H54 (cell line): Measurements from ENCODE around the gene GTPBP2.

Experiments used
- DNase-seq: peaks from one replicate; pipeline ENCODE4 v3.0.0; 2011; ENCODE audit warnings: low spot score, mixed read lengths; ENCODE audit not compliant: insufficient read length
- FAIRE-seq: peaks from 3 replicates; lab custom pipeline; 2011; peaks lifted over from hg19 to GRCh38; lab: Jason Lieb, UNC
- POLR2A ChIP-seq: IDR thresholded peaks from 2 replicates; pipeline ENCODE4 v1.6.1; 2011; ENCODE audit warnings: low read depth, mild to moderate bottlenecking, low read length

Gene GTPBP2

GRCh38 chr6:43623880-43624785, 4.9 kb downstream of the GTPBP2 start:
- FAIRE-seq (no peak), DNase-seq (no peak)
- TF ChIP-seq POLR2A, result no peak

GRCh38 chr6:43622541-43622940, 6.5 kb downstream of the GTPBP2 start:
- DNase-seq (no peak), FAIRE-seq (no peak)
- no peak for TF ChIP-seq POLR2A

GRCh38 chr6:43621836-43622180, 7.3 kb downstream of the GTPBP2 start:
- TF ChIP-seq POLR2A, result no peak
- no peak for FAIRE-seq
- no peak for DNase-seq

GRCh38 chr6:43621078-43621835, 7.8 kb downstream of the GTPBP2 start:
- DNase-seq, result no peak
- FAIRE-seq, result no peak

GRCh38 chr6:43616725-43617472, 12.2 kb downstream of the GTPBP2 start:
- no peak for TF ChIP-seq POLR2A
- DNase-seq (no peak), FAIRE-seq (no peak)

More at GRCh38 chr6:43621078-43621835, 7.8 kb downstream of the GTPBP2 start:
- no peak for TF ChIP-seq POLR2A

- no peak for DNase-seq
- FAIRE-seq, result no peak
- no peak for TF ChIP-seq POLR2A
Observed at GRCh38 chr6:43614396-43614730, 14.7 kb downstream of the GTPBP2 start.

GRCh38 chr6:43613721-43614395, 15.2 kb downstream of the GTPBP2 start:
- no peak for TF ChIP-seq POLR2A
- FAIRE-seq (no peak), DNase-seq (no peak)

GRCh38 chr6:43610431-43610830, 18.6 kb downstream of the GTPBP2 start:
- no peak for DNase-seq
- no peak for TF ChIP-seq POLR2A
- peak; percentile 33 for FAIRE-seq

- TF ChIP-seq POLR2A, result no peak
- no peak for FAIRE-seq
Observed at GRCh38 chr6:43609402-43609801, 19.7 kb downstream of the GTPBP2 start.

GRCh38 chr6:43608807-43609206, 20.3 kb downstream of the GTPBP2 start:
- FAIRE-seq (no peak), DNase-seq (no peak)
- no peak for TF ChIP-seq POLR2A

More at GRCh38 chr6:43609402-43609801, 19.7 kb downstream of the GTPBP2 start:
- no peak for DNase-seq

GRCh38 chr6:43608310-43608763, 20.7 kb downstream of the GTPBP2 start:
- peak; percentile 55 for DNase-seq
- FAIRE-seq, result peak; percentile 94
- no peak for TF ChIP-seq POLR2A

GRCh38 chr6:43606019-43606418, 23.0 kb downstream of the GTPBP2 start:
- no peak for DNase-seq
- FAIRE-seq, result no peak
- TF ChIP-seq POLR2A, result no peak

GRCh38 chr6:43604174-43604573, 24.9 kb downstream of the GTPBP2 start:
- no peak for TF ChIP-seq POLR2A
- peak; percentile 42 for DNase-seq
- FAIRE-seq, result peak; percentile 85
